ENCODE results near the gene ACTL10.

GRCh38 chr20:33660035-33660684 is 6.6 kb upstream of the ACTL10 start:
- TF ChIP-seq CTCF (IDR thresholded peaks at IDR 0.05) (no peak), KDM1A (IDR thresholded peaks at IDR 0.05; ENCODE audit: low read depth) (no peak)

All from A549 (cell line).